GM12878 (cell line): Measurements from ENCODE around the gene MCTS1. TPM values are rescaled to one million over a fixed set of nuclear protein-coding genes. Genes with fewer than 3 reads are reported as not detected.

Experiments used
- ATAC-seq: fragments of 200-7000 bp; cut with Tn5 transposase; 3 replicates; pipeline ENCODE4 v1.9.1; 2020; ENCODE audit warnings: mild to moderate bottlenecking, moderate library complexity
- BruUV-seq: library from RNA; stranded (reverse); fragments of 400-500 nt; replicated peaks from 2 replicates; lab custom pipeline; 2021; lab: Mats Ljungman, UMichigan
- CTCF ChIA-PET: fragments of 300-600 bp; sonication (Branson Sonifier 250); formaldehyde crosslinking; extraction: SDS; loops from one replicate; lab custom pipeline; 2021; ENCODE audit warnings: inconsistent platforms; lab: Yijun Ruan, JAX
- POLR2A ChIA-PET: fragments of 350-600 bp; formaldehyde crosslinking; extraction: SDS; loops from one replicate; lab custom pipeline; 2021; ENCODE audit warnings: inconsistent platforms; lab: Charles Lee
- RAD21 ChIA-PET: fragments of 300-600 bp; sonication (Branson Sonifier 250); formaldehyde crosslinking; loops from one replicate; lab custom pipeline; 2023; ENCODE audit warnings: antibody characterized with exemption; ENCODE audit not compliant: unreplicated experiment; lab: Charles Lee
- SMC1A ChIA-PET: fragments of 300-600 bp; sonication (Branson Sonifier 250); formaldehyde crosslinking; loops from one replicate; lab custom pipeline; 2023; ENCODE audit not compliant: unreplicated experiment, uncharacterized antibody; lab: Charles Lee
- DNase-seq: peaks from one replicate; pipeline ENCODE4 v3.0.0-alpha.2; 2011; ENCODE audit warnings: low read depth, low spot score
- FAIRE-seq: peaks from 3 replicates; lab custom pipeline; 2011; peaks lifted over from hg19 to GRCh38; lab: Jason Lieb, UNC
- H2AFZ ChIP-seq: 2 replicates; pipeline ENCODE4 v1.6.0; 2011; ENCODE audit warnings: low read depth, low read length, control low read depth; ENCODE audit not compliant: control insufficient read depth
- H3K27ac ChIP-seq: 2 replicates; pipeline ENCODE4 v1.5.1; 2011; ENCODE audit warnings: control low read depth; ENCODE audit not compliant: control insufficient read depth, insufficient read depth
- H3K27me3 ChIP-seq, 2 experiments: replicated peaks in 1 of 2; 2 replicates each; pipeline versions ENCODE4 v1.6.0 to v1.6.1; 2011; ENCODE audit warnings: low read length in 1 of 2; ENCODE audit not compliant: control insufficient read depth in 2 of 2, insufficient read depth in 2 of 2
- H3K36me3 ChIP-seq, 2 experiments: 2 replicates each; pipeline ENCODE4 v1.5.1; 2011; ENCODE audit warnings: low read length in 1 of 2; ENCODE audit not compliant: control insufficient read depth in 2 of 2, insufficient read depth in 2 of 2
- H3K4me1 ChIP-seq: 2 replicates; pipeline ENCODE4 v1.6.1; 2011; ENCODE audit warnings: mild to moderate bottlenecking, low read length, moderate library complexity, mixed read lengths; ENCODE audit not compliant: control insufficient read depth, insufficient read depth
- H3K4me2 ChIP-seq: 2 replicates; pipeline ENCODE4 v1.6.0; 2011; ENCODE audit warnings: control low read depth; ENCODE audit not compliant: control insufficient read depth, insufficient read depth
- H3K4me3 ChIP-seq: fragments of 200-600 bp; sonication (generic); 2 replicates; pipeline ENCODE4 v1.5.1; 2016
- H3K79me2 ChIP-seq: 2 replicates; pipeline ENCODE4 v1.6.0; 2011; ENCODE audit warnings: low read length; ENCODE audit not compliant: control insufficient read depth, insufficient read depth
- H3K9ac ChIP-seq: 2 replicates; pipeline ENCODE4 v1.8.0; 2011; ENCODE audit warnings: low read length, control low read depth, mixed read lengths; ENCODE audit not compliant: control insufficient read depth, insufficient read depth
- H3K9me3 ChIP-seq: replicated peaks from 3 replicates; pipeline ENCODE4 v1.5.1; 2011; ENCODE audit warnings: mild to moderate bottlenecking, low read length; ENCODE audit not compliant: control insufficient read depth, insufficient read depth
- H4K20me1 ChIP-seq: 2 replicates; pipeline ENCODE4 v1.6.0; 2011; ENCODE audit not compliant: control insufficient read depth, insufficient read depth
- EGR1 ChIP-seq, 2 experiments: IDR thresholded peaks; 1 replicate in 1 of 2; 2 replicates in 1 of 2; pipeline ENCODE4 v1.6.1; 2011 to 2012; ENCODE audit warnings: low read depth in 2 of 2, low read length in 2 of 2, borderline replicate concordance in 1 of 2, mild to moderate bottlenecking in 1 of 2, moderate library complexity in 1 of 2
- ESRRA ChIP-seq: IDR thresholded peaks from 2 replicates; pipeline ENCODE4 v1.6.1; 2012; ENCODE audit warnings: mild to moderate bottlenecking, low read length, improper control_type of control experiment
- NFYB ChIP-seq: IDR thresholded peaks from 2 replicates; pipeline ENCODE4 v1.6.1; 2011; ENCODE audit warnings: low read depth, mild to moderate bottlenecking, low read length, improper control_type of control experiment, moderate library complexity; ENCODE audit not compliant: insufficient read depth
- NR2C2 ChIP-seq: IDR thresholded peaks from 2 replicates; pipeline ENCODE4 v1.6.1; 2011; ENCODE audit warnings: borderline replicate concordance, low read depth; ENCODE audit not compliant: control insufficient read depth, insufficient read length
- SP1 ChIP-seq: IDR thresholded peaks from one replicate; pipeline ENCODE4 v1.6.1; 2011; ENCODE audit warnings: low read depth, low read length
- TCF12 ChIP-seq: IDR thresholded peaks from 2 replicates; pipeline ENCODE4 v1.6.1; 2011; ENCODE audit warnings: low read depth, mild to moderate bottlenecking, low read length
- WGBS: methylation state at CpG from one replicate; pipeline ENCODE4 v1.1.6; 2016; ENCODE audit warnings: low lambda C conversion rate; ENCODE audit not compliant: insufficient replicate concordance, insufficient coverage; ENCODE audit errors: missing lambda C conversion rate; 5-methylcytosine and 5-hydroxymethylcytosine counted together
- in situ Hi-C: fragments of 300-500 bp; cut with MboI; formaldehyde crosslinking; loops from 9 replicates; pipeline ENCODE4 v1.14.3; 2018; ENCODE audit warnings: mixed read lengths
- intact Hi-C: fragments of 100-400 bp; cut with micrococcal nuclease; formaldehyde crosslinking; loops from one replicate; pipeline ENCODE4 v1.14.2; 2022; ENCODE audit not compliant: unreplicated experiment
- polyA plus RNA-seq, 11 experiments: library from polyadenylated mRNA; depleted of rRNA in 4 of 11; unstranded in 6 of 11; stranded (reverse) in 5 of 11; fragments of >200 nt; fragmentation: Nextera tagmentation in 4 of 11; fragmentation: Illumina TruSeq in 1 of 11; extraction: Ambion mirVana in 4 of 11; extraction: Trizol in 1 of 11; gene quantifications; 1 replicate in 1 of 11; 2 replicates in 10 of 11; pipeline versions ENCODE4 v1.2.1 to v1.2.3, GENCODE V29; 2011 to 2016; ENCODE audit warnings: inconsistent platforms in 2 of 11, missing spikeins in 2 of 11, low read depth in 1 of 11
- total RNA-seq, 4 experiments: library from RNA; depleted of rRNA in 3 of 4; stranded (reverse); fragments of >200 nt in 3 of 4; fragmentation: Illumina TruSeq in 1 of 4; extraction: Trizol in 1 of 4; gene quantifications; 2 replicates each; pipeline versions ENCODE4 v1.2.1 to v1.2.3, GENCODE V29; 2013 to 2021
- TF ChIP-seq, protein P1 (sequence below): fragments of 450-650 bp; conservative IDR thresholded peaks from 2 replicates; pipeline ENCODE4 v1.6.1; 2017; ENCODE audit warnings: mild to moderate bottlenecking, moderate library complexity
- TF ChIP-seq, protein P2 (sequence below): fragments of 450-650 bp; IDR thresholded peaks from 2 replicates; pipeline ENCODE4 v1.6.1; 2014; ENCODE audit warnings: mild to moderate bottlenecking
- TF ChIP-seq, protein P3 (sequence below): fragments of 450-650 bp; IDR thresholded peaks from 2 replicates; pipeline ENCODE4 v1.6.1; 2017; ENCODE audit warnings: borderline replicate concordance
- TF ChIP-seq, protein P4 (sequence below): fragments of 450-650 bp; formaldehyde crosslinking; IDR thresholded peaks from 2 replicates; pipeline ENCODE4 v1.5.0; 2022; ENCODE audit warnings: mild to moderate bottlenecking, missing genetic modification characterization

MCTS1 gene
- total and polyA plus RNA-seq, 10 of the 15 experiments (the other 5 are each of a cell fraction or from before 2014, with no cell fraction given): 59.5 to 238 (median 115) TPM

DNA sequence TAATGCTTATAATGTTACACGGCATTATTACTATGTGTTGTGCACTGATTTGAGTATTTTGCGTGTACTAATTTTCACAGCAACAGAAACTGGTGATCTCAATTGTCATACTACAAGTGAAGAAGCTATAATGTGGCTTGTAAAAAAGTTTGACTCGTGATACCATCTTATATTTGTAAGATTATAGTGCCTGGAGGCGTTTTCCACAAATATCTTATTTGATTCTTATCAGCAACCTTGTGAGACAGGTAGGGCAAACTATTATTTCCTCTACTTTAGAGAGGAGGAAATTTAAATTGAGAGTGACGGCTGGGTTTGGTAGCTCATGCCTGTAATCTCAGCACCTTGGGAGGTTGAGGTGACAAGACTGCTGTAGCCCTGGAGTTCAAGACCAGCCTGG, 47.6 kb upstream of the MCTS1 start:
- H3K9me3 ChIP-seq: no peaks in the 10 kb centered on the region
- ChIA-PET CTCF (interaction anchor here (0.7 kb wide), 1 partner anchor 214 kb away, joined by 3 read pairs; no protein-coding TSS in a partner anchor), POLR2A (interaction anchor here (0.7 kb wide), 2 partner anchors 17 to 21 kb away, joined by 3 read pairs; no protein-coding TSS in a partner anchor), RAD21 (no interaction called here), SMC1A (no interaction called here)
- intact Hi-C loops (no loop called here), in situ Hi-C loops (no loop called here)
- H3K9ac ChIP-seq: no peak overlapping the region
- no peak for TF ChIP-seq SP1
- TF ChIP-seq NR2C2: no peak
- TF ChIP-seq, protein P1, sequence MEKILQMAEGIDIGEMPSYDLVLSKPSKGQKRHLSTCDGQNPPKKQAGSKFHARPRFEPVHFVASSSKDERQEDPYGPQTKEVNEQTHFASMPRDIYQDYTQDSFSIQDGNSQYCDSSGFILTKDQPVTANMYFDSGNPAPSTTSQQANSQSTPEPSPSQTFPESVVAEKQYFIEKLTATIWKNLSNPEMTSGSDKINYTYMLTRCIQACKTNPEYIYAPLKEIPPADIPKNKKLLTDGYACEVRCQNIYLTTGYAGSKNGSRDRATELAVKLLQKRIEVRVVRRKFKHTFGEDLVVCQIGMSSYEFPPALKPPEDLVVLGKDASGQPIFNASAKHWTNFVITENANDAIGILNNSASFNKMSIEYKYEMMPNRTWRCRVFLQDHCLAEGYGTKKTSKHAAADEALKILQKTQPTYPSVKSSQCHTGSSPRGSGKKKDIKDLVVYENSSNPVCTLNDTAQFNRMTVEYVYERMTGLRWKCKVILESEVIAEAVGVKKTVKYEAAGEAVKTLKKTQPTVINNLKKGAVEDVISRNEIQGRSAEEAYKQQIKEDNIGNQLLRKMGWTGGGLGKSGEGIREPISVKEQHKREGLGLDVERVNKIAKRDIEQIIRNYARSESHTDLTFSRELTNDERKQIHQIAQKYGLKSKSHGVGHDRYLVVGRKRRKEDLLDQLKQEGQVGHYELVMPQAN: no peak
- TF ChIP-seq TCF12: no peak
- no peak for TF ChIP-seq NFYB
- no peak for TF ChIP-seq EGR1 (IDR thresholded peaks at IDR 0.05; ENCODE audit: borderline replicate concordance in 1 of 2, low read depth in 2 of 2, low read length in 2 of 2)
- TF ChIP-seq, protein P2, sequence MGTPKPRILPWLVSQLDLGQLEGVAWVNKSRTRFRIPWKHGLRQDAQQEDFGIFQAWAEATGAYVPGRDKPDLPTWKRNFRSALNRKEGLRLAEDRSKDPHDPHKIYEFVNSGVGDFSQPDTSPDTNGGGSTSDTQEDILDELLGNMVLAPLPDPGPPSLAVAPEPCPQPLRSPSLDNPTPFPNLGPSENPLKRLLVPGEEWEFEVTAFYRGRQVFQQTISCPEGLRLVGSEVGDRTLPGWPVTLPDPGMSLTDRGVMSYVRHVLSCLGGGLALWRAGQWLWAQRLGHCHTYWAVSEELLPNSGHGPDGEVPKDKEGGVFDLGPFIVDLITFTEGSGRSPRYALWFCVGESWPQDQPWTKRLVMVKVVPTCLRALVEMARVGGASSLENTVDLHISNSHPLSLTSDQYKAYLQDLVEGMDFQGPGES: no peak
- TF ChIP-seq, protein P3, sequence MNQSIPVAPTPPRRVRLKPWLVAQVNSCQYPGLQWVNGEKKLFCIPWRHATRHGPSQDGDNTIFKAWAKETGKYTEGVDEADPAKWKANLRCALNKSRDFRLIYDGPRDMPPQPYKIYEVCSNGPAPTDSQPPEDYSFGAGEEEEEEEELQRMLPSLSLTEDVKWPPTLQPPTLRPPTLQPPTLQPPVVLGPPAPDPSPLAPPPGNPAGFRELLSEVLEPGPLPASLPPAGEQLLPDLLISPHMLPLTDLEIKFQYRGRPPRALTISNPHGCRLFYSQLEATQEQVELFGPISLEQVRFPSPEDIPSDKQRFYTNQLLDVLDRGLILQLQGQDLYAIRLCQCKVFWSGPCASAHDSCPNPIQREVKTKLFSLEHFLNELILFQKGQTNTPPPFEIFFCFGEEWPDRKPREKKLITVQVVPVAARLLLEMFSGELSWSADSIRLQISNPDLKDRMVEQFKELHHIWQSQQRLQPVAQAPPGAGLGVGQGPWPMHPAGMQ: no peak
- no peak for TF ChIP-seq ESRRA
- TF ChIP-seq, protein P4, sequence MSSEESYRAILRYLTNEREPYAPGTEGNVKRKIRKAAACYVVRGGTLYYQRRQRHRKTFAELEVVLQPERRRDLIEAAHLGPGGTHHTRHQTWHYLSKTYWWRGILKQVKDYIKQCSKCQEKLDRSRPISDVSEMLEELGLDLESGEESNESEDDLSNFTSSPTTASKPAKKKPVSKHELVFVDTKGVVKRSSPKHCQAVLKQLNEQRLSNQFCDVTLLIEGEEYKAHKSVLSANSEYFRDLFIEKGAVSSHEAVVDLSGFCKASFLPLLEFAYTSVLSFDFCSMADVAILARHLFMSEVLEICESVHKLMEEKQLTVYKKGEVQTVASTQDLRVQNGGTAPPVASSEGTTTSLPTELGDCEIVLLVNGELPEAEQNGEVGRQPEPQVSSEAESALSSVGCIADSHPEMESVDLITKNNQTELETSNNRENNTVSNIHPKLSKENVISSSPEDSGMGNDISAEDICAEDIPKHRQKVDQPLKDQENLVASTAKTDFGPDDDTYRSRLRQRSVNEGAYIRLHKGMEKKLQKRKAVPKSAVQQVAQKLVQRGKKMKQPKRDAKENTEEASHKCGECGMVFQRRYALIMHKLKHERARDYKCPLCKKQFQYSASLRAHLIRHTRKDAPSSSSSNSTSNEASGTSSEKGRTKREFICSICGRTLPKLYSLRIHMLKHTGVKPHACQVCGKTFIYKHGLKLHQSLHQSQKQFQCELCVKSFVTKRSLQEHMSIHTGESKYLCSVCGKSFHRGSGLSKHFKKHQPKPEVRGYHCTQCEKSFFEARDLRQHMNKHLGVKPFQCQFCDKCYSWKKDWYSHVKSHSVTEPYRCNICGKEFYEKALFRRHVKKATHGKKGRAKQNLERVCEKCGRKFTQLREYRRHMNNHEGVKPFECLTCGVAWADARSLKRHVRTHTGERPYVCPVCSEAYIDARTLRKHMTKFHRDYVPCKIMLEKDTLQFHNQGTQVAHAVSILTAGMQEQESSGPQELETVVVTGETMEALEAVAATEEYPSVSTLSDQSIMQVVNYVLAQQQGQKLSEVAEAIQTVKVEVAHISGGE: no peak
- no peak overlapping the region for H3K4me2 ChIP-seq
- H3K4me1 ChIP-seq: no peaks in the 10 kb centered on the region
- peaks cover 40% of the 10 kb centered on the region for H3K79me2 ChIP-seq
- 80% methylated on average over 5 of the region's 5 CpGs for WGBS
- no peaks in the 10 kb centered on the region for H4K20me1 ChIP-seq
- no peak for DNase-seq
- H3K36me3 ChIP-seq: peaks cover 0 to 3% of the 10 kb centered on the region in 2 experiments; a peak in 1 of 4 replicates
- H3K27me3 ChIP-seq: no peaks in the 10 kb centered on the region
- no peak overlapping the region for H2AFZ ChIP-seq
- ATAC-seq: no peak
- H3K27ac ChIP-seq: no peak overlapping the region
- BruUV-seq: no TSS peak
- FAIRE-seq: no peak
- no peak overlapping the region for H3K4me3 ChIP-seq
